ENCODE data around the gene PLEKHG4B. TPM values are rescaled to one million over a fixed set of nuclear protein-coding genes. Genes with fewer than 3 reads are reported as not detected.

PLEKHG4B gene
- total and polyA plus RNA-seq, 2 of the 8 experiments (the other 6 are each of a cell fraction or from before 2014, with no cell fraction given) = 31.1 to 43.6 TPM

DNA sequence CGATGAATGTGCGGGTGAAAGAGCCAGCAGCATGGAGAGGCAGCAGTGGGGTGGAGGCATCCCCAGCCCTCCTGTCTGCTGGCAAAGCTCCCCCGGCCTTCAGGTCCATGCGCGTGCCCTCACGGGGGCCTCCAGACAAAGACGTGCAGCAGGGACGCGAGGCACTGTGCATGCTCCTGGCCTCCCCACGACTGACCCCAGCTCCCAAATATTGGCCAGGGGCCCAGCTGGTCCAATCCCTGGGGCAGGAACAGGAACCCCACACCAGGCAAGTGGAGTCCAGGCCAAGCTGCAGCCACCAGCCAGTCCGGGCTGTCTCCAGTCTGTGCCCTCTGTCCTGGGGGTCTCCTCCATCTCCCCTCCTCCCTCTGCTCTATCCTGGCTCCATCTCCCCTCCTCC, 65.8 kb downstream of the PLEKHG4B start:
- H2AK5ac ChIP-seq (ENCODE audit: low read depth, low read length) = no peak overlapping the region
- POLR2A ChIA-PET (ENCODE audit: partially characterized antibody) = no interaction called here

More for the DNA sequence above, 65.8 kb downstream of the PLEKHG4B start:
- FAIRE-seq = no peak
- H3K36me3 ChIP-seq (ENCODE audit: control insufficient read depth in 2 of 4, insufficient read depth in 4 of 4, low read length in 3 of 4) = peaks cover 14 to 77% (median 36%) of the 10 kb centered on the region in 4 experiments; a peak in 6 of 8 replicates
- H4K5ac ChIP-seq (ENCODE audit: insufficient read length, low read depth, low read length) = no peak overlapping the region
- TF ChIP-seq POLR2AphosphoS5 (IDR thresholded peaks at IDR 0.05; ENCODE audit: low read depth, low read length) = peak; percentile 25; the same call in 1 of the 2 replicates
- no peak for TF ChIP-seq PHF8 (conservative IDR thresholded peaks at IDR 0.05; ENCODE audit: low read depth, low read length)
- H3K27ac ChIP-seq (ENCODE audit: low read depth, low read length) = no peak overlapping the region
- 98% methylated on average over 10 of the region's 11 CpGs; no CpG with 5 or more reads in 1 of the 2 experiments for WGBS, 2 experiments (ENCODE audit: extremely low coverage in 1 of 2, insufficient coverage in 1 of 2, insufficient read length in 1 of 2, insufficient replicate concordance in 2 of 2, low coverage in 1 of 2, low lambda C conversion rate in 2 of 2, missing lambda C conversion rate in 1 of 2)
- H3K79me2 ChIP-seq (ENCODE audit: control insufficient read depth in 1 of 2, insufficient read depth in 2 of 2, low read length in 2 of 2) = no peaks in the 10 kb centered on the region
- no peak overlapping the region for H3K23ac ChIP-seq (ENCODE audit: insufficient read length)
- H4K20me1 ChIP-seq (replicated peaks in 1 of 2; ENCODE audit: control insufficient read depth in 1 of 2, insufficient read depth in 2 of 2, low read length in 2 of 2) = peaks cover 0 to 4% of the 10 kb centered on the region in 2 experiments
- H2BK15ac ChIP-seq (ENCODE audit: low read length) = no peak overlapping the region
- CTCF ChIA-PET (ENCODE audit: partially characterized antibody) = interaction anchor here (0.5 kb wide), 1 partner anchor 9 kb away, joined by 3 read pairs; no protein-coding TSS in a partner anchor
- H3K4me2 ChIP-seq (ENCODE audit: insufficient read depth in 1 of 2, low read depth in 2 of 2, low read length in 2 of 2) = no peak overlapping the region
- no peaks in the 10 kb centered on the region; the same call in 1 of the 2 replicates for H3K79me1 ChIP-seq (ENCODE audit: low read depth, low read length)
- no peak overlapping the region for H2BK20ac ChIP-seq (ENCODE audit: low read length)
- H3K27me3 ChIP-seq (replicated peaks in 1 of 4; ENCODE audit: control insufficient read depth in 3 of 4, extremely low read depth in 1 of 4, insufficient read depth in 3 of 4, low read length in 3 of 4) = no peaks in the 10 kb centered on the region
- H3K9ac ChIP-seq (replicated peaks in 1 of 4; ENCODE audit: extremely low read depth in 1 of 4, low read depth in 3 of 4, low read length in 3 of 4) = no peak overlapping the region
- H3K56ac ChIP-seq (replicated peaks; ENCODE audit: insufficient read length, low read depth, low read length) = no peak overlapping the region
- H3K4me3 ChIP-seq (ENCODE audit: extremely low read depth in 1 of 4, insufficient read depth in 2 of 4, low read depth in 3 of 4, low read length in 4 of 4) = no peak overlapping the region
- H3K14ac ChIP-seq (ENCODE audit: insufficient read length) = no peak overlapping the region
- no peak overlapping the region for H4K91ac ChIP-seq (replicated peaks; ENCODE audit: insufficient read length, low read length)
- no peak overlapping the region for H2BK120ac ChIP-seq (replicated peaks; ENCODE audit: low read depth, low read length)
- no peak overlapping the region for H4K8ac ChIP-seq (ENCODE audit: extremely low read depth, insufficient read depth, low read length)
- no peak overlapping the region for H2AFZ ChIP-seq (ENCODE audit: low read length)
- no peak overlapping the region for H3K4ac ChIP-seq (replicated peaks; ENCODE audit: insufficient read length, low read depth, low read length)
- H3K9me3 ChIP-seq (ENCODE audit: insufficient read depth in 2 of 2, low read depth in 1 of 2, low read length in 1 of 2) = no peaks in the 10 kb centered on the region
- no peak overlapping the region for H2BK12ac ChIP-seq (ENCODE audit: low read depth, low read length)
- H3K18ac ChIP-seq (ENCODE audit: extremely low read depth, low read length) = no peak overlapping the region
- no peak overlapping the region for H2BK5ac ChIP-seq (ENCODE audit: low read depth, low read length)
- H3K23me2 ChIP-seq (ENCODE audit: low read depth, low read length) = no peaks in the 10 kb centered on the region
- peak in 1 of 2 experiments; percentile 41 for DNase-seq (ENCODE audit: low read depth in 1 of 2, low spot score in 2 of 2)
- H3K4me1 ChIP-seq (replicated peaks in 1 of 4; ENCODE audit: control insufficient read depth in 3 of 4, insufficient read depth in 4 of 4, low read length in 3 of 4) = peaks cover 0 to 2% (median 0%) of the 10 kb centered on the region in 4 experiments; a peak in 2 of 7 replicates
